ENCODE measurements around the gene C1orf122. TPM values are rescaled to one million over a fixed set of nuclear protein-coding genes. Genes with fewer than 3 reads are reported as not detected.

Gene C1orf122
- total and polyA plus RNA-seq, 2 of the 8 experiments (the other 6 are each of a cell fraction or from before 2014, with no cell fraction given) = 32.1 to 36.9 TPM

DNA sequence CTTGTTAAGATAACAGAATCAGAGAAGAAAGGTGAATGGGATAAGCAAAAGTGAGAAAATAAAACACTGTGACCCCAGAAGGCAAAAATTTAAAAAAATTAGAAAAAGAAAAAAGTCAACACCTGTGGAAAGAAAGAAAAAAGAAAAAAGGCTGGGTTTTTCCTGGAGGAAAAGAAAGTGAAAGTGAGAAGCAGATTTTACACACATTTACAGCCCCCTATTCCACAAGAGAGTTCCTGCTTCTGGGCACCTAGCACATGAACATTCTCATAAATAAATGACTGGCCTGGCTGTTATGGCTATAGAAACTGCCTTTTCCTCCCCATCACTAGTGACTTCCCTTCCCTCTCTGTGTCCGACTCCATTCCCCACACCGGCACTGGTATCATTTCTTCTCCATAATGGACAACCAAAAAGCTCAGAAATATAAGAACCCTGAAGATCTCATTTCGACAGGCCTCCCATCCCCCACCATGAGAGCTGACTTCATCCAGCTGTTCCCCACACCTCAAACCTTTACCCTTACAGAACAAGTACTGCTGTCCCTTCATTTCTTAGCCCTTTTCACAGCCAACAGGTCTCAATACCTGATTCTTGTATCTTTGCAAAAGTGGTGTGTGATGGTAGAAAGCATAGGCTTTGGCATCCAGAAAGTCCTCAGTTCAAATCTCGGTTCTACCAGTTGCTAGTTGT, 39.2 kb downstream of the C1orf122 start:
- no peak overlapping the region for H4K8ac ChIP-seq (ENCODE audit: extremely low read depth, insufficient read depth, low read length)
- no peak overlapping the region for H2AK5ac ChIP-seq (ENCODE audit: low read depth, low read length)
- H3K23me2 ChIP-seq (ENCODE audit: low read depth, low read length) = no peaks in the 10 kb centered on the region
- no peak overlapping the region for H2BK120ac ChIP-seq (replicated peaks; ENCODE audit: low read depth, low read length)
- no peak overlapping the region for H2BK15ac ChIP-seq (ENCODE audit: low read length)
- H2AFZ ChIP-seq (ENCODE audit: low read length) = no peak overlapping the region
- H3K9me3 ChIP-seq (ENCODE audit: insufficient read depth in 2 of 2, low read depth in 1 of 2, low read length in 1 of 2) = no peaks in the 10 kb centered on the region
- CTCF ChIA-PET (ENCODE audit: partially characterized antibody) = interaction anchor here (1.1 kb wide), 1 partner anchor 89 kb away, joined by 3 read pairs; no protein-coding TSS in a partner anchor
- H3K18ac ChIP-seq (ENCODE audit: extremely low read depth, low read length) = no peak overlapping the region
- no peak overlapping the region for H2BK12ac ChIP-seq (ENCODE audit: low read depth, low read length)
- peaks cover 0 to 27% of the 10 kb centered on the region in 2 experiments; a peak in 3 of 4 replicates for H3K79me2 ChIP-seq (ENCODE audit: control insufficient read depth in 1 of 2, insufficient read depth in 2 of 2, low read length in 2 of 2)
- no peak overlapping the region for H3K27ac ChIP-seq (ENCODE audit: low read depth, low read length)
- TF ChIP-seq SUZ12 (IDR thresholded peaks at IDR 0.05; ENCODE audit: low read length) = no peak
- no peak for TF ChIP-seq EGR1 (IDR thresholded peaks at IDR 0.05; ENCODE audit: borderline replicate concordance, low read depth, low read length)
- TF ChIP-seq, protein P1, sequence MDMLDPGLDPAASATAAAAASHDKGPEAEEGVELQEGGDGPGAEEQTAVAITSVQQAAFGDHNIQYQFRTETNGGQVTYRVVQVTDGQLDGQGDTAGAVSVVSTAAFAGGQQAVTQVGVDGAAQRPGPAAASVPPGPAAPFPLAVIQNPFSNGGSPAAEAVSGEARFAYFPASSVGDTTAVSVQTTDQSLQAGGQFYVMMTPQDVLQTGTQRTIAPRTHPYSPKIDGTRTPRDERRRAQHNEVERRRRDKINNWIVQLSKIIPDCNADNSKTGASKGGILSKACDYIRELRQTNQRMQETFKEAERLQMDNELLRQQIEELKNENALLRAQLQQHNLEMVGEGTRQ (IDR thresholded peaks at IDR 0.05; ENCODE audit: low read length) = no peak
- TF ChIP-seq KDM5A (IDR thresholded peaks at IDR 0.05; ENCODE audit: low read length) = no peak
- no peak overlapping the region for H4K5ac ChIP-seq (ENCODE audit: insufficient read length, low read depth, low read length)
- peaks cover 0 to 6% of the 10 kb centered on the region in 2 experiments for H4K20me1 ChIP-seq (replicated peaks in 1 of 2; ENCODE audit: control insufficient read depth in 1 of 2, insufficient read depth in 2 of 2, low read length in 2 of 2)
- no peak overlapping the region for H3K56ac ChIP-seq (replicated peaks; ENCODE audit: insufficient read length, low read depth, low read length)
- POLR2A ChIA-PET (ENCODE audit: partially characterized antibody) = interaction anchor here (1.1 to 1.9 kb wide), 2 partner anchors 12 to 154 kb away, joined by 3 to 6 read pairs; partner anchors contain the start of gene MTF1
- no peak overlapping the region for H3K4me2 ChIP-seq (ENCODE audit: insufficient read depth in 1 of 2, low read depth in 2 of 2, low read length in 2 of 2)
- H2BK20ac ChIP-seq (ENCODE audit: low read length) = no peak overlapping the region
- no peak overlapping the region for H4K91ac ChIP-seq (replicated peaks; ENCODE audit: insufficient read length, low read length)
- WGBS, 2 experiments (ENCODE audit: extremely low coverage in 1 of 2, insufficient coverage in 1 of 2, insufficient read length in 1 of 2, insufficient replicate concordance in 2 of 2, low coverage in 1 of 2, low lambda C conversion rate in 2 of 2, missing lambda C conversion rate in 1 of 2) = 85% methylated on average over 4 of the region's 4 CpGs; no CpG with 5 or more reads in 1 of the 2 experiments
- H3K4me1 ChIP-seq (replicated peaks in 1 of 4; ENCODE audit: control insufficient read depth in 3 of 4, insufficient read depth in 4 of 4, low read length in 3 of 4) = no peaks in the 10 kb centered on the region
- FAIRE-seq = no peak
- no peak for DNase-seq (ENCODE audit: low read depth in 1 of 2, low spot score in 2 of 2)
- H3K23ac ChIP-seq (ENCODE audit: insufficient read length) = no peak overlapping the region
- no peaks in the 10 kb centered on the region; a peak in 2 of 8 replicates for H3K36me3 ChIP-seq (ENCODE audit: control insufficient read depth in 2 of 4, insufficient read depth in 4 of 4, low read length in 3 of 4)
- no peaks in the 10 kb centered on the region for H3K27me3 ChIP-seq (replicated peaks in 1 of 4; ENCODE audit: control insufficient read depth in 3 of 4, extremely low read depth in 1 of 4, insufficient read depth in 3 of 4, low read length in 3 of 4)
- no peak overlapping the region for H3K14ac ChIP-seq (ENCODE audit: insufficient read length)
- H3K4ac ChIP-seq (replicated peaks; ENCODE audit: insufficient read length, low read depth, low read length) = no peak overlapping the region
- no peak overlapping the region for H2BK5ac ChIP-seq (ENCODE audit: low read depth, low read length)
- H3K4me3 ChIP-seq (ENCODE audit: extremely low read depth in 1 of 4, insufficient read depth in 2 of 4, low read depth in 3 of 4, low read length in 4 of 4) = no peak overlapping the region
- H3K9ac ChIP-seq (replicated peaks in 1 of 4; ENCODE audit: extremely low read depth in 1 of 4, low read depth in 3 of 4, low read length in 3 of 4) = no peak overlapping the region
- H3K79me1 ChIP-seq (ENCODE audit: low read depth, low read length) = peaks cover 7% of the 10 kb centered on the region
